Measurements from ENCODE around the gene CPZ.
"Not testable (repeated sequence)": the region's sequence is repeated elsewhere in the genome, so short reads cannot be mapped to it uniquely, and the experiment has no call there.

Gene CPZ

GRCh38 chr4:8610858-8611616, 18.5 kb downstream of the CPZ start:
- DNase-seq (ENCODE audit: low spot score), result no peak

GRCh38 chr4:8612646-8613045, 20.1 kb downstream of the CPZ start:
- DNase-seq (ENCODE audit: low spot score), result no peak

- no peak for DNase-seq (ENCODE audit: low spot score)
Measured at GRCh38 chr4:8613421-8614364, 21.1 kb downstream of the CPZ start.

DNA sequence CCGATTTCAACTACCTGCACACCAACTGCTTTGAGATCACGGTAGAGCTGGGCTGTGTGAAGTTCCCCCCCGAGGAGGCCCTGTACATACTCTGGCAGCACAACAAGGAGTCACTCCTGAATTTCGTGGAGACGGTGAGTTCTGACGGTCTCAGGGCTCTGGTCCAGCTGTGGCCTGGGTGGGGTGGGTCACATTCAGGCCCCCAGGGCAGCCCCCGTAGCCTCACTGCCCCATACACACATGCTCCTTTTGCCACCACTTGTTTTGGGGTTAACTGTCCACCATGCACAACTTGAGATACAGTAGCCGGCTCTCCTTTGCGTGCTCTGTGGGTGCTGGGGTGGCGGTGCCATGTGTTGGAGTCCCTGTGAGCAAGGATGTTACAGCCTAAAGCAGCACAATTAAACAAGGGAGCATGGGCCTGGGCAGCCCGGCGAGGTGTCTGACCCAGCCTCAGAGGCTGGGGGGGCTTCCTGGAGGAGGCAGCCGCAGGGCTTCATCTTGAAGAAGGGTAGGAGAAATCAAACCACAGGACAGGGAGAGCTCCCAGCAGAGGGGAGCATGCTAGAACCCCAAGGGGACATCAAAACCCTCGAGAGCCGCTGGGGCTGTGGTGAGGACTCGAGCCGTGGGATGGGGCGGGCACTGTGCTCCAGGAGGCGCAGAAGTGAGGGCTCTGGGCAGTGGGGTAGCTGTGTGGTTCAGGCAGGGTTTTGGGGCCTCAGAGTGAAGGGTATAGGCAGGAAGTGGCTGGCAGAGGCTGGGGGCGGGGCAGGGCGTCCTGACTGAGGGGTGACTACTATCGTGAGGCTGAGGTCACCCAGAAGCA, 22.0 kb downstream of the CPZ start:
- DNase-seq (ENCODE audit: low spot score), result no peak

- no peak for DNase-seq (ENCODE audit: low spot score)
Measured at GRCh38 chr4:8615366-8615765, 22.8 kb downstream of the CPZ start.

DNA sequence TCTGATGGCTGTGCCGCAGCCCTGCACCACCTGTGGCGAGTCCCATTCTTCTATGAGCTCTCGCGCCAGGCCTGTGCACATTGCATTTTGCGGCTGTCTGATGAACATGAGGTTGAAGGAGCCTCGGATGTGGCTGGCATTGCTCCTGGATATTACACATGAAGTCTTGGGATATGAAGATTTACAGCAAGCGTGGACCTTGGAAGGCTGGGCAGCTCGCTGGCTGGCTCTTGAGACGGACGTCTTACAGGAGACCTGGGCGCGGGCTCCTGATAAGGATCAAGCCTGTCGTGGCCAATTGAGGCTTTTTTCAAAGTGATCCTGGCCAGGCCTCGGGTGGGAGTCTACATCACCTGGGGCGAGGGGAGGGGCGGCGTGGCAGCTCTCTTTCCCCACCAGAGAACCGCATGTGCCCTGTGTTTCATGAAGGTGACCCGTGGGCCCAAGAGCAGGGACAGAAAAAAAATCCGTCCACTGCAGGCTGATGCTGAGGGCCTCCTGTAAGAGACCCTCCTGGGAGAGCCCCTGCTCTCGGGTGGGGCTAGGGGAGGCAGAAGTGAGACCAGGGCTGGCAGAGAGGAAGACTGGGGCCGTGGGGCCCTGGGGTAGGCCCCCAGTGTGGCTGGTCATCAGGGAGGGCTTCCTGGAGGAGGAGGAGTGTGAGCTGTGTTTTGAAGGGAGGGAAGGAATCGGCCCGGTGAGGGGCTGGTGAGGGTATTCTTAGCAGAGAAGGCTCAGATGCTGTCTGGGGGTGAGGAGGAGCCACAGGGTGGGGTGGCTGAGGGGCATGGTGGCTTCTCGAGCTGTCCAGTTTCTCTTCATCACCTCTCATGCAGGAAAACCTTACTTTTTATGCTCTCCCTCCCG, 23.6 kb downstream of the CPZ start:
- no peak for DNase-seq (ENCODE audit: low spot score)

GRCh38 chr4:8616831-8617230, 24.3 kb downstream of the CPZ start:
- no peak for DNase-seq (ENCODE audit: low spot score)

DNA sequence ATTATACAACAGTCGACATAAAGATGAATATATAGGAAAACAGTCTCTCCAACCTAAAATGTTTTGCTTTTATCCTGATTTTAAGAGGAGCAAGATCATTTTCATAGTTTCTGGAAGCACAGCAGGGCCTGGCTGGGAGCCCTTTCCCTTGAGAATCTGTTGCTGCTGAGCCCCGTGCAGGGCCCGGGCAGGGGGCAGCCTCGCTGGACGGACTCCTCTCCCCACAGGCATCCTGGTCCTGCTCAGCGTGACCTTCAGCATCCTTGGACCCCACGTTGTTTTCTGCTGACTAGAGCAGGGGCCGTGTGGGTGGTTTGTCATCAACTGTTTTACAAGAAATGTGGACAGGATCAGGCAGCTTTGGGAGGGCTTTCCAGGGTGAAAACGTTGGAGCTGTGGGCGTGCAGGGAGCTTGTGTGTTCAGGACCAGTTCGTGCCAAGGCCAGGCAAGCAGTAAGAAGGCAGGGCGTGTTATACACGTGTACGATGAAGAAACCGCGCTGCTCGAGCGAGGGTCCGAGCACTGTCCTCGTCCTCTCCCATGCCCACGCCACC, 25.0 kb downstream of the CPZ start:
- no peak for DNase-seq (ENCODE audit: low spot score)

DNA sequence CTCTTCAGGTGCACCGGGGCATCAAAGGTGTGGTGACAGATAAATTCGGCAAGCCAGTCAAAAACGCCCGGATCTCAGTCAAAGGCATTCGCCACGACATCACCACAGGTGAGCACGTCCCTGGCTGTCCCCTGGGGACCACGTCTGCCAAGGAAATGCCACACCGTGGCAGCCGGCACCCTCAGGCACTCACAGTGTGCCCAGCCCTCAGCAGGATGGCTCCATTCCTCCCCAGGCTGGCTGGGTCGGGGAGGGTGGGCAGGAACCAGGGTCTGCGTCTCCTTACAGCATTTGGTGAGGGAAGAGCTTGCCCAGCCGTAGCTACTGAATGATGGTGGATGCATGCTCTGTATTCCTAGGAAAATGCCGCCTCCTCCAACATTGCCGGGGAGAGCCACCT, 25.9 kb downstream of the CPZ start:
- no peak for DNase-seq (ENCODE audit: low spot score)

DNA sequence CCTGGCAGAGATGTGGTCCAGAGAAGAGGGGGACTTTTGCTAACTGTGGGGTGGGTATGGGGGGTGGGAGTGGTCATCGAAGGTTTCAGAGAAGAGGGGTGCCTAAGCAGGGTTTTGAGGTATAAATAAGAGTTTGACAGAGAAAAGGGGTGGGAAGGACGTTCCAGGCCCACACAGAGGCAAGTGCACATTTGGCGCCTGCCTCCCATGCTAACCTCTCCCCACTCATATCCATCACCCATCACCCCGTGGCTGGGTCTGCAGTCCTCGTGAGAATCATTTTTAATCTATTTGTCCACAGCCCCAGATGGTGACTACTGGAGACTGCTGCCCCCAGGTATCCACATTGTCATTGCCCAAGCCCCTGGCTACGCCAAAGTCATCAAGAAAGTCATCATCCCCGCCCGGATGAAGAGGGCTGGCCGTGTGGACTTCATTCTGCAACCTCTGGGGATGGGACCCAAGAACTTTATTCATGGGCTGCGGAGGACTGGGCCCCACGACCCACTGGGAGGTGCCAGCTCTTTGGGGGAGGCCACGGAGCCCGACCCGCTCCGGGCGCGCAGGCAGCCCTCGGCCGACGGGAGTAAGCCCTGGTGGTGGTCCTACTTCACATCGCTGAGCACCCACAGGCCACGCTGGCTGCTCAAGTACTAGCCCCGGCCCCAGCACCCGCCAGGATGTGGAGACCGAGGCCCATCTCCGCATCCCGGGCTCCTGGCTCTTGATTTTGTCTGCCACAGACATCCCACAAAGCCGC, 26.6 kb downstream of the CPZ start:
- no peak for DNase-seq (ENCODE audit: low spot score)

- DNase-seq (ENCODE audit: low spot score), result not testable (repeated sequence)
Measured at GRCh38 chr4:8621135-8621534, 28.6 kb downstream of the CPZ start.

GRCh38 chr4:8624601-8625272, 32.2 kb downstream of the CPZ start:
- not testable (repeated sequence) for DNase-seq (ENCODE audit: low spot score)

DNA sequence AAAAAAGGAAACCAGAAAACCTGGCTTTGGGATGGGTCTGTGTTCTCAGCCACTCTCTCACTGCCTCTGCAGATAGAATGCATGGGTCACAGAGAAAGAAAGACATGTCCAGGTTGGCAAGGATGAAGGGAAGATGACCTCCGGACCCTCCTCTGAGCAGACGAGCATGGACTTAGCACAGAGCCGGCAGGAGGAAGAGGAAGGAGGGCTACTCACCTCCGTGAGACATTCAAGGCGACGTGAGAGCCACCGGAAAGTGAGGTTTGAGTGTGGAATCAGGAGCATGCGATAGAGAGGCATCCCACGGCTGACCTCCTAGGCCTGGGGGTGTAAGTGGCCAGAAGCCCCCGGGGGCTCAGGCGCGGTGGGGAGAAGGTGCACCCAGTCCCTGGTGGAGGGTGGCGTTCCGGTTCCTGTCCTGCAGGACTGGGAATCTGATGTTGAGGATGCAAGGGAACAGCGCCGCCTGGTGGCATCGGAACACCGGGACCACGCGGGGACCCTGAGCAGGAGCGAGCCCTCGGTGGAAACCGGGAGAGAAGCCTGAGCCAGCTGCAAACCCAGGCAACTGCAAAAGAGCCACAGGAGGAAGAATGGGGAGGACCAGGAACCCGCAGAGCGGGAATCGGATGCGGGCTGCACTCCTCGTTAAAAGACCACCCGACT, 37.8 kb downstream of the CPZ start:
- DNase-seq (ENCODE audit: low spot score), result not testable (repeated sequence)

GRCh38 chr4:8631896-8632295, 39.3 kb downstream of the CPZ start:
- DNase-seq (ENCODE audit: low spot score), result not testable (repeated sequence)

DNA sequence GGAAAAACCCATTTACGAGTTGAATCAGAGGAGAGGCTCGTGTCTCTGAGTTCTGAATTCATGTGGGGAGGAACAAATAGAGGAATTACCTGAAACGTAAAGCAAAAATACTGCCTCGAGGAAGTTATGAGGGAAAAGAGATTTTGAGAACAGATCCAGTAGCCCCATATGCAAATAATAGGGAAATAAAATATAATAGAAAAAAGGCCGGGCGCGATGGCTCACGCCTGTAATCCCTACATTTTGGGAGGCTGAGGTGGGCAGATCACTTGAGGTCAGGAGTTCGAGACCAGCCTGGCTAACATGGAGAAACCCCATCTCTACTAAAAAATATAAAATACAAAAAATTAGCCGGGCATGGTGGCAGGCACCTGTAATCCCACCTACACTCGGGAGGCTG, 42.2 kb downstream of the CPZ start:
- not testable (repeated sequence) for DNase-seq (ENCODE audit: low spot score)

GRCh38 chr4:8635897-8636554, 43.5 kb downstream of the CPZ start:
- not testable (repeated sequence) for DNase-seq (ENCODE audit: low spot score)

DNA sequence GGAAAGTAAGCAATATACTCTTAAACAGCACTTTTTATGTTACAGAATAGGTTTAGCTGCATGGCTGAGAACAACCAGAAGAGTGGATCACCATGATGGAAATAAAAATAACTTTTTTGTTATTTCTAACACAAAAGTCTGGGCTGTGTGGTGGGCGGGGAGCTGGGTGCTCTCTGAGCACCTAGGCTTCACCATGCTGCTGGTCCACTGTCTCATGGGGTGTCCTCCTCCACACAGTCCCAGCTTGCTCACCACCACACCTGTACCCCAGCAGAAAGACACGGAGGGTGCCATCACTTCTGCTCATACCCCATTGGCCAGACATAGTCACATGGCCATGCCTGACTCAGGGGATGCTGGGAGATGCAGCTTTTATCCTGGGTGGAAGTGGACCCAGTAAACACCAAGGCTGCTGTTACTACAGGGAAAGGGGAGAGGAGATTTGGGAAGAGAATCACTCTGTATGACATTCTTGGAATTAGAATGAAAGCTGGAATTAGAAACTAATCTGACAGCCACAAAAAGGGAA, 45.0 kb downstream of the CPZ start:
- no peak for DNase-seq (ENCODE audit: low spot score)

GRCh38 chr4:8639021-8639420, 46.5 kb downstream of the CPZ start:
- DNase-seq (ENCODE audit: low spot score), result no peak

Measured in D341Med (cell line).